HG02642 (cell line): ENCODE measurements around the gene TADA3.
"Not testable (repeated sequence)": the region's sequence is repeated elsewhere in the genome, so short reads cannot be mapped to it uniquely, and the experiment has no call there.

Experiments
- ATAC-seq: cut with Tn5 transposase; IDR thresholded peaks from one replicate; pipeline ENCODE4 v1.9.1; 2021; ENCODE audit warnings: mild to moderate bottlenecking; ENCODE audit not compliant: unreplicated experiment, poor library complexity

Gene TADA3

GRCh38 chr3:9786209-9786739 is 6.0 kb downstream of the TADA3 start:
- ATAC-seq, result no peak

- no peak for ATAC-seq
These were observed 6.7 kb downstream of the TADA3 start for GRCh38 chr3:9785602-9786001.

- no peak for ATAC-seq
These were observed 7.3 kb downstream of the TADA3 start for GRCh38 chr3:9784965-9785364.

- no peak for ATAC-seq
These were observed 8.3 kb downstream of the TADA3 start for GRCh38 chr3:9783954-9784353.

GRCh38 chr3:9782770-9783169 is 9.5 kb downstream of the TADA3 start:
- no peak for ATAC-seq

- no peak for ATAC-seq
These were observed 10.2 kb downstream of the TADA3 start for GRCh38 chr3:9781978-9782603.

- no peak for ATAC-seq
These were observed 10.7 kb downstream of the TADA3 start for GRCh38 chr3:9781551-9781950.

GRCh38 chr3:9780910-9781309 is 11.4 kb downstream of the TADA3 start:
- no peak for ATAC-seq

GRCh38 chr3:9780458-9780812 is 11.8 kb downstream of the TADA3 start:
- ATAC-seq, result peak; percentile 11

GRCh38 chr3:9779721-9780457 is 12.4 kb downstream of the TADA3 start:
- ATAC-seq, result peak; percentile 67

- ATAC-seq, result no peak
These were observed 13.1 kb downstream of the TADA3 start for GRCh38 chr3:9779075-9779593.

- ATAC-seq, result no peak
These were observed 13.9 kb downstream of the TADA3 start for GRCh38 chr3:9778143-9779074.

GRCh38 chr3:9777694-9778021 is 14.6 kb downstream of the TADA3 start:
- no peak for ATAC-seq

GRCh38 chr3:9776896-9777693 is 15.2 kb downstream of the TADA3 start:
- no peak for ATAC-seq

- ATAC-seq, result not testable (repeated sequence)
These were observed 21.3 kb downstream of the TADA3 start for GRCh38 chr3:9771007-9771406.

- no peak for ATAC-seq
These were observed 21.9 kb downstream of the TADA3 start for GRCh38 chr3:9770276-9770812.

- peak; percentile 71 for ATAC-seq
These were observed 22.6 kb downstream of the TADA3 start, which contains the start of gene CAMK1 for GRCh38 chr3:9769426-9770275. Gene CAMK1, minus strand, starts transcription at chr3:9769947. Its CDS starts 2,198 bp downstream, at chr3:9767749.

GRCh38 chr3:9769012-9769411 is 23.3 kb downstream of the TADA3 start:
- no peak for ATAC-seq
